ENCODE data around the gene SERPINI1.

Gene SERPINI1

DNA sequence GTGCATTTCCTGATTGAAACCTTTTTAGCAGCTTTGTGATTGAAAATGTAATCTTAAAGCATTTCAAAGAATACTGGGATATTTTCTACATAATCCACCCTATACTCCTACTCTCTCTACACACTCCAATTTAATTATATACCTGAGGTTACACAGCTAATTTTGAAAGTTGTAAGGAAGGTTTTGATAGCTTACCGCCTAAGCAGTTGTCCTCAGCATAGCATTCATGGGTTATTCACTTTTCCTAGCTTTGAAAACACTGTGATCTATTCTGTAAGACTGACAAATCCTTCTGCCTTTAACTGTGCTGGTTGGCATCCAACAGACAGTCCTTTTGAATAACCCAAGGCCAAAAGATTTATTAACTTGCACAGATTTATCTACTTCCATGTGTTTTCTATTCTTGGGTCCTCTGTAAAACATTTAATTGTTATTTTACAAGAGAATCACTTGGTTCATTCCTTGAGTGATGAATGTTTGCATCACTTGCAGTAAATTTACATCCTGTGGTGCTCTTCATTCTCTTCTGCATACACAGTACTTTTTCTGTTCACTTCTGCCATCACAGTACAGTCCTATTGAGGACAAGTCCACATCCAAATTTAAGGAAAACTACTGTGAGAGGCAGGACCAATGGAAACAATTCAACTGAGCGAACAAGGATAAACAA is 44.8 kb downstream of the SERPINI1 start:
- Histone ChIP-seq H4K20me1 (ENCODE audit: insufficient read depth, low read length, poor library complexity, severe bottlenecking) (no peaks in the 10 kb centered on the region), H3K9me2 (replicated peaks; ENCODE audit: low read depth, low read length) (no peaks in the 10 kb centered on the region), H3K9me3 (ENCODE audit: insufficient read depth, low read depth, low read length) (peaks cover 3% of the 10 kb centered on the region; the same call in 1 of the 2 replicates), H2AFZ (ENCODE audit: low read length) (no peak overlapping the region), H3F3A (ENCODE audit: low read depth) (no peaks in the 10 kb centered on the region), H3K79me2 (ENCODE audit: insufficient read depth, low read length) (no peaks in the 10 kb centered on the region), H3K4me3 (ENCODE audit: low read length, poor library complexity, severe bottlenecking) (no peak overlapping the region), H3K9ac (ENCODE audit: low read depth, low read length, poor library complexity, severe bottlenecking) (no peak overlapping the region), H3K4me2 (ENCODE audit: low read depth, low read length, poor library complexity, severe bottlenecking) (no peak overlapping the region), H3K4me1 (ENCODE audit: insufficient read depth, low read length, poor library complexity, severe bottlenecking) (no peaks in the 10 kb centered on the region), H3K36me3 (ENCODE audit: insufficient read depth, low read length) (no peaks in the 10 kb centered on the region), H3K27me3 (ENCODE audit: insufficient read depth, low read length, poor library complexity, severe bottlenecking) (no peaks in the 10 kb centered on the region)
- TF ChIP-seq, protein P1, sequence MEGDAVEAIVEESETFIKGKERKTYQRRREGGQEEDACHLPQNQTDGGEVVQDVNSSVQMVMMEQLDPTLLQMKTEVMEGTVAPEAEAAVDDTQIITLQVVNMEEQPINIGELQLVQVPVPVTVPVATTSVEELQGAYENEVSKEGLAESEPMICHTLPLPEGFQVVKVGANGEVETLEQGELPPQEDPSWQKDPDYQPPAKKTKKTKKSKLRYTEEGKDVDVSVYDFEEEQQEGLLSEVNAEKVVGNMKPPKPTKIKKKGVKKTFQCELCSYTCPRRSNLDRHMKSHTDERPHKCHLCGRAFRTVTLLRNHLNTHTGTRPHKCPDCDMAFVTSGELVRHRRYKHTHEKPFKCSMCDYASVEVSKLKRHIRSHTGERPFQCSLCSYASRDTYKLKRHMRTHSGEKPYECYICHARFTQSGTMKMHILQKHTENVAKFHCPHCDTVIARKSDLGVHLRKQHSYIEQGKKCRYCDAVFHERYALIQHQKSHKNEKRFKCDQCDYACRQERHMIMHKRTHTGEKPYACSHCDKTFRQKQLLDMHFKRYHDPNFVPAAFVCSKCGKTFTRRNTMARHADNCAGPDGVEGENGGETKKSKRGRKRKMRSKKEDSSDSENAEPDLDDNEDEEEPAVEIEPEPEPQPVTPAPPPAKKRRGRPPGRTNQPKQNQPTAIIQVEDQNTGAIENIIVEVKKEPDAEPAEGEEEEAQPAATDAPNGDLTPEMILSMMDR (conservative IDR thresholded peaks at IDR 0.05; ENCODE audit: low read length): no peak
- no peak for TF ChIP-seq EZH2phosphoT487 (IDR thresholded peaks at IDR 0.05; ENCODE audit: borderline replicate concordance)

DNA sequence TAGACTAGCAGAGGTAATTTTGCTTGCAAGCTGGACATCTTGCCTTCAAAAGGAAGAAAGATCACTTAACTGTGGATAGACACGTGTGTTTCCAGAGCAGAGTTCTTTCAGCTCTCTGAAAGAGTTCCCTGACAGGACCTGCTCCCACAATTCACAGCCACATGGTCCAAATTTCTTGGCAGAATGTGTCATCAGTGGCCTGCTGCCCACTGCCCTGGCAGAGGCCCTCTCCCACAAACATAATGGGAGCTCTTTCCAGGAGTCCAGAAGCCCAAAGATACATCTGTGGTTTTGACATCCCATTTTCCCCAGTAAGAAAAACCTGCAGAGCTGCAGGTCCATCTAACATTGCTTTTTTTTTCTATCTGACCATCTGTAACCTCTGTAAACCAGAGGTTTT is 48.3 kb downstream of the SERPINI1 start:
- Histone ChIP-seq H3K9ac (ENCODE audit: low read depth, low read length, poor library complexity, severe bottlenecking) (no peak overlapping the region), H4K20me1 (ENCODE audit: insufficient read depth, low read length, poor library complexity, severe bottlenecking) (no peaks in the 10 kb centered on the region), H2AFZ (ENCODE audit: low read length) (no peak overlapping the region), H3K9me2 (replicated peaks; ENCODE audit: low read depth, low read length) (no peaks in the 10 kb centered on the region), H3K4me2 (ENCODE audit: low read depth, low read length, poor library complexity, severe bottlenecking) (no peak overlapping the region), H3K79me2 (ENCODE audit: insufficient read depth, low read length) (no peaks in the 10 kb centered on the region), H3K27me3 (ENCODE audit: insufficient read depth, low read length, poor library complexity, severe bottlenecking) (no peaks in the 10 kb centered on the region), H3K4me3 (ENCODE audit: low read length, poor library complexity, severe bottlenecking) (no peak overlapping the region), H3K4me1 (ENCODE audit: insufficient read depth, low read length, poor library complexity, severe bottlenecking) (no peaks in the 10 kb centered on the region), H3F3A (ENCODE audit: low read depth) (no peaks in the 10 kb centered on the region), H3K36me3 (ENCODE audit: insufficient read depth, low read length) (no peaks in the 10 kb centered on the region), H3K9me3 (ENCODE audit: insufficient read depth, low read depth, low read length) (no peaks in the 10 kb centered on the region)
- no peak for TF ChIP-seq EZH2phosphoT487 (IDR thresholded peaks at IDR 0.05; ENCODE audit: borderline replicate concordance)
- TF ChIP-seq, protein P1 (conservative IDR thresholded peaks at IDR 0.05; ENCODE audit: low read length): no peak

DNA sequence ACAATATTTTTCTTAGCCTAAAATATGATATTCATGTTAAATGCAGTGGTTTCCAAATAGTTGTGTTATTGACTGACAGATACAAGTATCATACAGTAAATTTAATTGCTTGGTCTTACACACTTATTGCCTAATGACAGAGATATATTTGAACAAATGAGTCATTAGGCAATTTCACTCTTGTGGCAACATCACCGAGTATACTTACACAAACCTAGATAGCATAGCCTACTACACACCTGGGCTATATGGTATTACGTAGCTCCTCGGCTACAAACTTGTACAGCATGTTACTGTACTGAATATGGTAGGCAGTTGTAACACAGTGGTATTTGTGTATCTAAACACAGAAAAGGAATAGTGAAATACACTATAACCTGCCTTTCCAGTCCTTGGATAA is 50.3 kb downstream of the SERPINI1 start:
- TF ChIP-seq, protein P1 (conservative IDR thresholded peaks at IDR 0.05; ENCODE audit: low read length): no peak
- TF ChIP-seq EZH2phosphoT487 (IDR thresholded peaks at IDR 0.05; ENCODE audit: borderline replicate concordance): no peak

More for the DNA sequence above, 50.3 kb downstream of the SERPINI1 start:
- no peaks in the 10 kb centered on the region for H3K36me3 ChIP-seq (ENCODE audit: insufficient read depth, low read length)
- no peaks in the 10 kb centered on the region for H3K9me2 ChIP-seq (replicated peaks; ENCODE audit: low read depth, low read length)
- no peak overlapping the region for H3K4me2 ChIP-seq (ENCODE audit: low read depth, low read length, poor library complexity, severe bottlenecking)
- H2AFZ ChIP-seq (ENCODE audit: low read length): no peak overlapping the region
- H3K9me3 ChIP-seq (ENCODE audit: insufficient read depth, low read depth, low read length): no peaks in the 10 kb centered on the region
- no peaks in the 10 kb centered on the region for H4K20me1 ChIP-seq (ENCODE audit: insufficient read depth, low read length, poor library complexity, severe bottlenecking)
- H3F3A ChIP-seq (ENCODE audit: low read depth): no peaks in the 10 kb centered on the region
- no peaks in the 10 kb centered on the region for H3K79me2 ChIP-seq (ENCODE audit: insufficient read depth, low read length)
- no peaks in the 10 kb centered on the region for H3K27me3 ChIP-seq (ENCODE audit: insufficient read depth, low read length, poor library complexity, severe bottlenecking)
- no peak overlapping the region for H3K9ac ChIP-seq (ENCODE audit: low read depth, low read length, poor library complexity, severe bottlenecking)
- no peaks in the 10 kb centered on the region for H3K4me1 ChIP-seq (ENCODE audit: insufficient read depth, low read length, poor library complexity, severe bottlenecking)
- H3K4me3 ChIP-seq (ENCODE audit: low read length, poor library complexity, severe bottlenecking): no peak overlapping the region
